Measurements from ENCODE around the gene CFAP126.
A peak's percentile ranks its signal among the peaks of the same experiment; 100 is the strongest.
"Not testable (repeated sequence)": the region's sequence is repeated elsewhere in the genome, so short reads cannot be mapped to it uniquely, and the experiment has no call there.

CFAP126 gene, protein sequence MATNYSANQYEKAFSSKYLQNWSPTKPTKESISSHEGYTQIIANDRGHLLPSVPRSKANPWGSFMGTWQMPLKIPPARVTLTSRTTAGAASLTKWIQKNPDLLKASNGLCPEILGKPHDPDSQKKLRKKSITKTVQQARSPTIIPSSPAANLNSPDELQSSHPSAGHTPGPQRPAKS

DNA sequence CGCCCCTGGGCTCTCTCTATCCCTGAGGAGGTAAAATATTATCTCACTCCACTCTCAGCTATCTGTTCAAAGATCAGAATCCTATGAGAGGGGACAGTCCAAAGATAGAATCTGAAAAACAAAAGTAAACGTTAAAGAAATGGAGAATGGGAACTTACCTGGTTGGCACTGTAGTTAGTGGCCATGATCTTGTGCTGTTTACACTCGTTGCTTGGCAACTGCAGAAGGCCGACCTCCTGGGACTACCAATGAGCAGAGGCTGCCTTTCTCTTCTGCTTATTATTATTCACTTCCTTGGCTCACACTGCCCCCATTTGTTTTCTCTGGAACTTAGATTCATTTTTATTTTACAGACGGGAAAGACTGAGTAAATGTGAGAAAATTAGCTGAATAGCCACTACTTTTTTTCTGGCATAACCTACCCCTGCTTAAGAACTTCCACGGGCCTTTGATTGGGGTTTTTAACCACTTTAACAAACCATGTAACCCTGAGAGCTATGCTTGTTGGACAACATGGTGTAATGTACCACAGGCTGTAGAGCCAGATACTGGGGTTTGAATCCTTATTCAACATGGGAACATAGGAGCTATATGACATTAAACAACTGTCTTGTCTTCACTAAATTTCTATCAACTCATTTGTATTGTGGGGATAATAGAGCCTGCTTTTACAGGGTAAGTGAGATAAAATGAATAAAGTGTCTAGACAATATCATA, at the start of gene CFAP126:
TSS of gene CFAP126 (minus strand) at position 193 of the 717 bp plus-strand sequence. CDS start at position 185, 8 bp downstream.
- H3K4me1 Mint-ChIP-seq = peaks cover 7% of the 10 kb centered on the region
- H3K27ac Mint-ChIP-seq (ENCODE audit: low read depth) = peak within 1 kb of the TSS; percentile 77
- peaks cover 10% of the 10 kb centered on the region for H3K36me3 Mint-ChIP-seq (ENCODE audit: insufficient read depth)
- DNase-seq (ENCODE audit: low spot score in 2 of 2) (peak in 1 of 2 donors; percentile 51), ATAC-seq (replicated peaks; ENCODE audit: extremely low read depth, poor library complexity, severe bottlenecking) (peak; percentile 100)
- H3K27me3 Mint-ChIP-seq = no peaks in the 10 kb centered on the region
- no peak within 1 kb of the TSS for H3K4me3 Mint-ChIP-seq
- H3K9me3 Mint-ChIP-seq = no peaks in the 10 kb centered on the region

DNA sequence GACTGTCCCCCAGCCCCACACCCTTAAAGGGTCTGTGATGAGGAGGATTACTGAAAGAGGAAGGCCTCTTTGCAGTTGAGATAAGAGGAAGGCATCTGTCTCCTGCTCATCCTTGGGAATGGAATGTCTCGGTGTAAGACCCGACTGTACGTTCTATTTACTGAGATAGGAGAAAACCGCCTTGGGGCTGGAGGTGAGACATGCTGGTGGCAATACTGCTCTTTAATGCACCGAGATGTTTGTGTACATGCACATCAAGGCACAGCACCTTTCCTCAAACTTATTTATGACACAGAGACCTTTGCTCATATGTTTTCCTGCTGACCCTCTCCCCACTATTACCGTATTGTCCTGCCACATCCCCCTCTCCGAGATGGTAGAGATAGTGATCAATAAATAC, 45.4 kb upstream of the CFAP126 start:
- not testable (repeated sequence) for ATAC-seq (replicated peaks; ENCODE audit: extremely low read depth, poor library complexity, severe bottlenecking); DNase-seq (ENCODE audit: low spot score in 2 of 2); H3K9me3 Mint-ChIP-seq; H3K36me3 Mint-ChIP-seq (ENCODE audit: insufficient read depth); H3K4me3 Mint-ChIP-seq; H3K27me3 Mint-ChIP-seq; H3K27ac Mint-ChIP-seq (ENCODE audit: low read depth)
- peaks cover 19% of the 10 kb centered on the region for H3K4me1 Mint-ChIP-seq

DNA sequence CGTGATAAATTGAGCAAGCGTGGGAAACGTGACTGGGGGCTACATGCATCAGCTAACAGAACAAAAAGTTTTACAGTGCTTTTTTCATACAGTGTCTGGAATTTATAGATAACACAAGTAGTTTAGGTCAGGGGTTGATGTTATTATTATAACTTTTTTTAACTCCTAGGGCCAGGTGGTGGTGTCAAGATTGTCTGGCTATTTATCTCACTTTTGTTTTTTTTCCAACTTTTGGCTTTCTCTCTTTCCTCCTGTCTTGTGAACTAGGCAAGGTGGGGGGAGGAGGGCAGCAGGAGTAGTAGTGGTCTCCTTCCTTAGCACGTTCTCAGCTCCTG, 42.9 kb upstream of the CFAP126 start:
- H3K4me1 Mint-ChIP-seq = peaks cover 21% of the 10 kb centered on the region

DNA sequence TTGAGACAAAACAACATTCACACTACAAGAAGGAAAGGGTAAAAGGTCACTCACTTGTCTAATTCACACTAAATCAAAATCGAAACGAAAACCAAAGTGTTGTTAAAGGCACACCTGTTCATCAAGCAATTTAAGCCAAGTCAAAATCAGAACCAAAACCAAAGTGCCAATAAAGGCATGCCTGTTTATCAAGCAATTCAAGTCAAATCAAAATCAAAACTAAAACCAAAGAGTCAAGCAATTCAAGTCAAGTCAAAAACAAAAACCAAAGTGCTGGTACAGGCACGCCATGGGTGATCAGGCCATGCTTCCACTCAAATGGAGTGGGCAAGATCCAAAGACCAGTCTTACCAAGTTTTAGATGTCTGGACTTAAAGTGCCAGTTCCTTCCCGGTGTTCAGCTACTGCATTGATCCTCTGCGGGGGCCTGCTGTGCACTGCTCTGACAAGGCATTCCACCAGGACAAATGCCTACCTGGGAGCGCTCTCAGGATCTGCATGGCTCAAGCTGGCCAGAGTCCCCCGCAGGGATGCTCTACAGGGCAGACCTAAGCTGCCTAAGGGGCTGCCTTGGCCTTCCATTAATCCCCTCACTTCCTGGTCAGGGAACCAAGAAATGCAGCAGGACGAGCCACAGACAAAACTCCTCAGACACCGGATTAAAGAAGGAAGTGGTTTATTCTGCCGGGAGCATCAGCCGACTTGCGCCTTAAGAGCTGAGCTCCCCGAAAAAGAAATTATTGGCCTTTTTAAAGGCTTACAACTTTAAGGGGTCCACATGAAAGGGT, 42.4 kb upstream of the CFAP126 start:
- H3K4me3 Mint-ChIP-seq = peak overlapping the region; percentile 16
- peak; percentile 78 for ATAC-seq (replicated peaks; ENCODE audit: extremely low read depth, poor library complexity, severe bottlenecking)
- H3K27ac Mint-ChIP-seq (ENCODE audit: low read depth) = peak overlapping the region; percentile 54
- not testable (repeated sequence) for DNase-seq (ENCODE audit: low spot score in 2 of 2); H3K27me3 Mint-ChIP-seq; H3K9me3 Mint-ChIP-seq; H3K36me3 Mint-ChIP-seq (ENCODE audit: insufficient read depth)
- peaks cover 21% of the 10 kb centered on the region for H3K4me1 Mint-ChIP-seq

More for the DNA sequence above, 42.9 kb upstream of the CFAP126 start:
- ATAC-seq (replicated peaks; ENCODE audit: extremely low read depth, poor library complexity, severe bottlenecking); H3K4me3 Mint-ChIP-seq; DNase-seq (ENCODE audit: low spot score in 2 of 2); H3K36me3 Mint-ChIP-seq (ENCODE audit: insufficient read depth); H3K27me3 Mint-ChIP-seq; H3K9me3 Mint-ChIP-seq: not testable (repeated sequence)
- H3K27ac Mint-ChIP-seq (ENCODE audit: low read depth) = peak overlapping the region; percentile 54

DNA sequence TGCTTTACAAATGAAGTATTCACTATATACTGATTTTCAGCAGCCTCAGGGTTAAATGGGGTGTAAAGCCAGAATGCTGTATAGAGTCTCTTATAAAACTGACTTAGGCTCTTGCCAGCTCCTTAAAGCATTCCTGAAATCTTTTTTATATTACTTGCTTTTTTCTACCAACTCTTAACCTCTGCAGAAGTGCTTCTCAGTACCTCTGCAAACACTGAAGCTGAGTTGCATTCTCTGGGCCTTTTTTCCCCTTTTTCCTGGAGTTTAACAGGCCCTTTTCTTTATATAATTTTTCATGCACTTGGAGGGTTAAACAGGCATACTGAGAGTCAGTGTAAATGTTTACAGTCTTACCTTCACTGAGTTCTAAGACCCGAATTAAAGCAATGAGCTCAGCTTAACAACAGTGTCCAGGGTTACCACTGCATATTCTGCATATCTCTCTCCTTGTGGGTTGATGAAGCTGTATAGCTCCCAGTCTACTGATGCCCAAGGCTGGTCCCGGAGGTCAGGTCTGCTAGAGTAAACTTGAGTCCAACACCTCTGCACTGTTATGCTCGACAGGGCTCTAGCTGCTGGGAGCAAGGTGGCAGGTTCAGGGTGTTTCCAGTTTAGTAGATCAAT, 40.9 kb upstream of the CFAP126 start:
- peaks cover 33% of the 10 kb centered on the region for H3K4me1 Mint-ChIP-seq
- H3K4me3 Mint-ChIP-seq = no peak overlapping the region
- peak overlapping the region; percentile 58 for H3K27ac Mint-ChIP-seq (ENCODE audit: low read depth)
- no peaks in the 10 kb centered on the region for H3K27me3 Mint-ChIP-seq
- H3K9me3 Mint-ChIP-seq = no peaks in the 10 kb centered on the region
- DNase-seq (ENCODE audit: low spot score in 2 of 2) (no peak), ATAC-seq (replicated peaks; ENCODE audit: extremely low read depth, poor library complexity, severe bottlenecking) (no peak)
- H3K36me3 Mint-ChIP-seq (ENCODE audit: insufficient read depth) = peaks cover 2% of the 10 kb centered on the region

DNA sequence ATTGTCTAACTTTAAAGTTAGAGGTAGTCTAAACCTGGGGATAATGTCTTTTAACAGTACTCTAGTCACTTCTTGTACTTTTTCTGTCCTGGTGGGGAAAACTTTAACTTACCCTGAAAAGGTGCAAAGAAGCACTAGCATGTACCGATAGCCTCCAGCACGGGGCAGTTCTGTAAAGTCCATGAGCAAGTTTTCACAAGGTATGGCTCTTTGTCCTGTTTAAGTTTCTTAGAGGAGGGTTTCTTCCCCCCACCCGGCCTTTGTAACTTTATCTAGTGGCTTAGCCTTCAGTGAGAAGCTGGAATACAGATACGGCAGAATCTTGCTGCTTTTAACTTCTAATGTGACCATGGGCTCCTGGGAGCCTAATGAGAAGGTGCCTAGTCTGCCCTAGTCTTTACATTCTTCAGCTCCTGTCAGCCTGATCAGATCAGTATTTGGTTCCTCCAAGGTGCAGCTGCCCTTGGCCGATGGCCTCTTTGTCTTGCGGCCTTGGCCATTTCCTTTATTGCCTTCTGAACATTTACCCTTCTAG, 39.8 kb upstream of the CFAP126 start:
- Mint-ChIP-seq H3K4me1 (peaks cover 34% of the 10 kb centered on the region), H3K9me3 (no peaks in the 10 kb centered on the region), H3K36me3 (ENCODE audit: insufficient read depth) (peaks cover 3% of the 10 kb centered on the region), H3K4me3 (no peak overlapping the region), H3K27ac (ENCODE audit: low read depth) (no peak overlapping the region), H3K27me3 (no peaks in the 10 kb centered on the region)
- no peak for DNase-seq (ENCODE audit: low spot score in 2 of 2)
- ATAC-seq (replicated peaks; ENCODE audit: extremely low read depth, poor library complexity, severe bottlenecking) = no peak

DNA sequence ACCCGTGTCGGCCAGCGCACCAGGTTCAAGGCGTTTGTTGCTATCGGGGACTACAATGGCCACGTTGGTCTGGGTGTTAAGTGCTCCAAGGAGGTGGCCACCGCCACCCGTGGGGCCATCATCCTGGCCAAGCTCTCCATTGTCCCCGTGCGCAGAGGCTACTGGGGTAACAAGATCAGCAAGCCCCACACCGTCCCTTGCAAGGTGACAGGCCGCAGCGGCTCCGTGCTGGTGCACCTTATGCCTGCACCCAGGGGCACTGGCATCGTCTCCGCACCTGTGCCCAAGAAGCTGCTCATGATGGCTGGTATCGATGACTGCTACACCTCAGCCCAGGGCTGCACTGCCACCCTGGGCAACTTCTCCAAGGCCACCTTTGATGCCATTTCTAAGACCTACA, 38.9 kb upstream of the CFAP126 start:
- not testable (repeated sequence) for DNase-seq (ENCODE audit: low spot score in 2 of 2); H3K9me3 Mint-ChIP-seq; H3K27ac Mint-ChIP-seq (ENCODE audit: low read depth); H3K4me3 Mint-ChIP-seq; H3K36me3 Mint-ChIP-seq (ENCODE audit: insufficient read depth); ATAC-seq (replicated peaks; ENCODE audit: extremely low read depth, poor library complexity, severe bottlenecking); H3K27me3 Mint-ChIP-seq
- peaks cover 34% of the 10 kb centered on the region for H3K4me1 Mint-ChIP-seq

DNA sequence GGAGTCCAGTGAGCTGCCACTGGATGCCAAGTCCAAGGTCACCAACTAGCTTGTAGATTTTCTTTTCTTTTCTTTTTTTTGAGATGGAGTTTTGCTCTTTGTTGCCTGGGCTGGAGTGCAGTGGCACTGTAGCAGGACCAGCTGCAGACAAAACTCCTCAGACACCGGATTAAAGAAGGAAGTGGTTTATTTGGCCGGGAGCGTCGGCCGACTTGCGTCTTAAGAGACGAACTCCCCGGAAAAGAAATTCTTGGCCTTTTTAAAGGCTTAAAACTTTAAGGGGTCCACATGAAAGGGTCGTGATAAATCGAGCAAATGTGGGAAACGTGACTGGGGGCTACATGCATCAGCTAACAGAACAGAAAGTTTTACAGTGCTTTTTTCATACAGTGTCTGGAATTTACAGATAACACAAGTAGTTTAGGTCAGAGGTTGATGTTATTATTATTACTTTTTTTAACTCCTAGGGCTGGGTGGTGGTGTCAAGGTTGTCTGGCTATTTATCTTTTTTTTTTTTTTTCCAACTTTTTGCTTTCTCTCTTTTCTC, 36.4 kb upstream of the CFAP126 start:
- Mint-ChIP-seq H3K4me3 (no peak overlapping the region), H3K4me1 (peaks cover 39% of the 10 kb centered on the region), H3K36me3 (ENCODE audit: insufficient read depth) (peaks cover 19% of the 10 kb centered on the region), H3K27ac (ENCODE audit: low read depth) (no peak overlapping the region), H3K27me3 (peaks cover 9% of the 10 kb centered on the region), H3K9me3 (peaks cover 4% of the 10 kb centered on the region)
- ATAC-seq (replicated peaks; ENCODE audit: extremely low read depth, poor library complexity, severe bottlenecking) (no peak), DNase-seq (ENCODE audit: low spot score in 2 of 2) (no peak)

DNA sequence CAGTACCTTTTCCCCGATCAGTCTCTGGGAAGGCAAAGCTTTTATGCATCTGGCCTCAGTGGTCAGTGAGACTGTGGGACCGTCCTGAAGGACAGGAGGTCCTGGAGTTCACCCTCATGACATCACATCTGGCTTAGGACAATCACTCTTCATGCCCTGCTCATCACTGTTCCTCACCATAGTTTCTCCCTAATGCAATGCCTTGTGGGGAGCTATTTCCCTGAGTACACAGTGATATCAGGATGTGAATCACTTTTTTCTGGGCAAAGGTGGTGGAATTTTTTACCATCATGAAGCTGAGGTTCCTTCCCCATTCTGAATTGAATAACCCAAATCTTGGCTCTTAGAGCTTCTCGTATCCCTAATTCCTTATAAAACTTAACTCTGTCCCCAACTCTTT, 34.8 kb upstream of the CFAP126 start:
- no peak overlapping the region for H3K4me3 Mint-ChIP-seq
- DNase-seq (ENCODE audit: low spot score in 2 of 2) (no peak), ATAC-seq (replicated peaks; ENCODE audit: extremely low read depth, poor library complexity, severe bottlenecking) (no peak)
- no peak overlapping the region for H3K27ac Mint-ChIP-seq (ENCODE audit: low read depth)
- peaks cover 38% of the 10 kb centered on the region for H3K4me1 Mint-ChIP-seq
- peaks cover 23% of the 10 kb centered on the region for H3K36me3 Mint-ChIP-seq (ENCODE audit: insufficient read depth)
- peaks cover 4% of the 10 kb centered on the region for H3K9me3 Mint-ChIP-seq
- peaks cover 9% of the 10 kb centered on the region for H3K27me3 Mint-ChIP-seq

DNA sequence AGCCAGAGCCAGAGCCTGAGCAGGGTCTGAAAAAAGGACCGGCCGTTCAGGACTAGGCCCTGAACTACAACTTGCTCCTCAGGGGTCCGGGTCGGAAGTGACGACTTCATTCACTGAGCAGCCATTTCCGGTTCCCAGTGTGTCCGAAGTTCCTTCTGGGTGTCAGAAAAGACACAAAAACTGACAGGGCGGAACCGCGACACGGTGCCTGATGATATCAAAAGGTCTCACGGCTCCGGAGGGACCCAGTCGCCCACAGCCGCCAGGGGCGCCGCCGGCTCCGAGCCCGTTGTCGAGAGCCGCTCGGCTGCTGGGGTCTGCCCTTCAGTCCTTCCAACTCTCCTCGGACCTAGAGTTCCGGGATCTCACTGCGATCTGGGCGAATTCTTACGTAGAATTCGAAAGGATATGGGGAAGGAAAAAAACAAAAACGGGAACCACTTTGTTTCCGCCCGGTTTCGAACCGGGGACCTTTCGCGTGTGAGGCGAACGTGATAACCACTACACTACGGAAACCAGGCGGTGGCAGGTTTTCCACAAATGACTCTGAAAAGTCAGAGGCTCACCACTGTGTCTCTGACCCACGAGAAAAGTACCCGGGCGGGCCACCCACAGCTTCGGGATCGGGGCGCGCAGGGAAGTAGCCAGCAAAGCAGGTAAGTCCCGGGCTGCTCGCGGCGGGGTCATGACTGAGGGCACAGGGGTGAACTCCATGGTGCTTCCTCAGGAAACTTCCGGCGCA, 31.8 kb upstream of the CFAP126 start:
- peaks cover 35% of the 10 kb centered on the region for H3K4me1 Mint-ChIP-seq
- peaks cover 22% of the 10 kb centered on the region for H3K36me3 Mint-ChIP-seq (ENCODE audit: insufficient read depth)
- H3K9me3 Mint-ChIP-seq = peaks cover 4% of the 10 kb centered on the region
- ATAC-seq (replicated peaks; ENCODE audit: extremely low read depth, poor library complexity, severe bottlenecking) = peak; percentile 84
- H3K27me3 Mint-ChIP-seq = peaks cover 9% of the 10 kb centered on the region
- peak overlapping the region; percentile 100 for H3K27ac Mint-ChIP-seq (ENCODE audit: low read depth)
- H3K4me3 Mint-ChIP-seq = peak overlapping the region; percentile 99
- DNase-seq (ENCODE audit: low spot score in 2 of 2) = peak; percentile 90 to 99

DNA sequence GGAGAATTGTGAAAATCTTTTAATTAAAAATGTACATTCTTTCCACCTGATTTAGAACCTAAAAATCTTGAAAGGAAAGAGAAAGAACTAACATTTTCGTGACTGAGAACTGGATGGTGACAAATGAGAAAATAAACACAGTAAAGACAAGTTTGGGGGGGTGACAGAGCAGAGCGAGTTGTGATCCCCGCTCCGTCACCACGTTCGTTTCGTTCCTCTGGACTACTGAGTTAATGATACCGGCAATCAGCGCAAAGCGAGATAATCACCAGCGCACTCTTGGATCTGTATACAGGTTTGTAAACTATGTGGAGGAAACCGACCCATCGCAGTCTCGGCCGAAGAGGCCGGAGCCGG, 31.2 kb upstream of the CFAP126 start:
- ATAC-seq (replicated peaks; ENCODE audit: extremely low read depth, poor library complexity, severe bottlenecking) = peak; percentile 33
- H3K4me3 Mint-ChIP-seq = peak overlapping the region; percentile 99
- H3K36me3 Mint-ChIP-seq (ENCODE audit: insufficient read depth) = peaks cover 22% of the 10 kb centered on the region
- no peak for DNase-seq (ENCODE audit: low spot score in 2 of 2)
- peaks cover 9% of the 10 kb centered on the region for H3K27me3 Mint-ChIP-seq
- peaks cover 4% of the 10 kb centered on the region for H3K9me3 Mint-ChIP-seq
- peak overlapping the region; percentile 100 for H3K27ac Mint-ChIP-seq (ENCODE audit: low read depth)
- H3K4me1 Mint-ChIP-seq = peaks cover 30% of the 10 kb centered on the region
